ENCODE measurements around the gene TMEM150A. TPM values are rescaled to one million over a fixed set of nuclear protein-coding genes. Genes with fewer than 3 reads are reported as not detected.

Gene TMEM150A
- total RNA-seq, 1 donor from 2014 or later: 7.2 TPM

DNA sequence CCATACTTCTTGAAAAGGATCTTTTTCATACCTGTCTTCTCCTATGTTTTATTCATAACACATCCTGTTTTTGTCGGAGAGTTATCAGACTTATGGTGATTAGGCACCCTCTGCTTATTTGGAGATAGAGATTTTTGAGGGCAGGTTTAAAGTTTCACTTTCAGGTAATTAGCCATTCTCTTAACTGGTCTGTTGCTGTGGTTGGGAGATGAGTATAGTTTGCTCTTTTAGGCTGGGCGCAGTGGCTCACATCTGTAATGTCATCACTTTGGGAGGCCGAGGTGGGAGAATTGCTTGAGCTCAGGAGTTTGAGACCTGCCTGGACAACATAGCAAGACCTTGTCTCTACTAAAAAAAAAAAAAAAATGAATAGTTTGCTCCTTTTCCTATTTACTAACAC lies 40.2 kb upstream of the TMEM150A start:
- H3K9ac ChIP-seq: no peak overlapping the region
- H3K4me1 ChIP-seq: no peaks in the 10 kb centered on the region
- no peak overlapping the region for H3K4me3 ChIP-seq
- Mint-ChIP-seq H3K9me3 (no peaks in the 10 kb centered on the region), H3K4me1 (no peaks in the 10 kb centered on the region), H3K36me3 (peaks cover 39% of the 10 kb centered on the region), H3K27me3 (ENCODE audit: insufficient read depth, low read depth) (no peaks in the 10 kb centered on the region), H3K4me3 (no peak overlapping the region), H3K27ac (no peak overlapping the region)
- no peaks in the 10 kb centered on the region for H3K27me3 ChIP-seq
- H3K36me3 ChIP-seq: peaks cover 22% of the 10 kb centered on the region
- H2AFZ ChIP-seq (replicated peaks): no peak overlapping the region
- H3F3A ChIP-seq (ENCODE audit: low read depth): peaks cover 3% of the 10 kb centered on the region
- DNase-seq (ENCODE audit: low spot score): no peak
- no peaks in the 10 kb centered on the region for H3K79me2 ChIP-seq (ENCODE audit: low read depth)
- no peak overlapping the region for H3K27ac ChIP-seq
- no peaks in the 10 kb centered on the region for H3K9me3 ChIP-seq (ENCODE audit: low read depth)
- TF ChIP-seq EZH2 (IDR thresholded peaks at IDR 0.05) (no peak), EZH2phosphoT487 (IDR thresholded peaks at IDR 0.05) (no peak)
- TF ChIP-seq, protein P1, sequence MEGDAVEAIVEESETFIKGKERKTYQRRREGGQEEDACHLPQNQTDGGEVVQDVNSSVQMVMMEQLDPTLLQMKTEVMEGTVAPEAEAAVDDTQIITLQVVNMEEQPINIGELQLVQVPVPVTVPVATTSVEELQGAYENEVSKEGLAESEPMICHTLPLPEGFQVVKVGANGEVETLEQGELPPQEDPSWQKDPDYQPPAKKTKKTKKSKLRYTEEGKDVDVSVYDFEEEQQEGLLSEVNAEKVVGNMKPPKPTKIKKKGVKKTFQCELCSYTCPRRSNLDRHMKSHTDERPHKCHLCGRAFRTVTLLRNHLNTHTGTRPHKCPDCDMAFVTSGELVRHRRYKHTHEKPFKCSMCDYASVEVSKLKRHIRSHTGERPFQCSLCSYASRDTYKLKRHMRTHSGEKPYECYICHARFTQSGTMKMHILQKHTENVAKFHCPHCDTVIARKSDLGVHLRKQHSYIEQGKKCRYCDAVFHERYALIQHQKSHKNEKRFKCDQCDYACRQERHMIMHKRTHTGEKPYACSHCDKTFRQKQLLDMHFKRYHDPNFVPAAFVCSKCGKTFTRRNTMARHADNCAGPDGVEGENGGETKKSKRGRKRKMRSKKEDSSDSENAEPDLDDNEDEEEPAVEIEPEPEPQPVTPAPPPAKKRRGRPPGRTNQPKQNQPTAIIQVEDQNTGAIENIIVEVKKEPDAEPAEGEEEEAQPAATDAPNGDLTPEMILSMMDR (IDR thresholded peaks at IDR 0.05): no peak
- H3K4me2 ChIP-seq: no peak overlapping the region
- peaks cover 12% of the 10 kb centered on the region for H4K20me1 ChIP-seq (ENCODE audit: low read depth)

DNA sequence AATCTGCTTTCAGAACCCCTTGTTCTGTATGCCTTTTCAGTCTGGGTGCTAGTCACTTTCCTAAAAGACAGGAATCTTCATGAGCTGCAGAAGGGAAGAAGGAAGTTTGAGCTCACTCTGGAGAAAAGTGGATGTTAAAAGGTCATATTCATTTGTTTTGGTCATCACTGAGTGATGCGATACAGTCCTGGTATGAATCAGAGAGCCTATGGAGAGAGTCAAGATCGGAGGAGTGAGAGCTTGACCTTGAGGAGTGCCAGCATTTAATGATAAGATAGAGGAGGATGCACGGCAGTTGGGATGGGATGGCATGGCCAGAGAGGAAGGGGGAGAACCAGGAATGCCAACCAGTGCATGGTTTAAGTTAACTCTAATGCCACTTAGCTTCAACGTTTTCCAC lies 33.1 kb upstream of the TMEM150A start:
- no peaks in the 10 kb centered on the region for H3K9me3 Mint-ChIP-seq

DNA sequence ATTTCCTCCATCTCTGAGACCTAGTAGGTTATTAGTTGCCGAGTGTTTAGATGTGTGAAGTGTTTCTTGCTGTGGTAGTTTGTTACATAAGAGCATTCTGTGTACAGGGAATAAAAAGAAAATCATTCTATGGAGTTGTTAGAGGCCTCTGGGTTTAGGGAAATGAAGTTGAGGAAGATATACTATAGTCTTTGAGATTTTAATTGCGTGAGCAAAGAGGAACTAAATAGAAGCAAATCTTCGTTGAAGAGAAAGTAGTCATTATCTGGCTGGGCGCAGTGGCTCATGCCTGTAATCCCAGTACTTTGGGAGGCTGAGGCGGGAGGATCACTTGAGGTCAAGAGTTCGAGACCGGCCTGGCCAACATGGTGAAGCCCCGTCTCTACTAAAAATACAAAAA lies 32.5 kb upstream of the TMEM150A start:
- Histone ChIP-seq H2AFZ (replicated peaks) (no peak overlapping the region), H3F3A (ENCODE audit: low read depth) (peaks cover 24% of the 10 kb centered on the region), H3K27me3 (no peaks in the 10 kb centered on the region), H3K4me3 (no peak overlapping the region), H3K9me3 (ENCODE audit: low read depth) (no peaks in the 10 kb centered on the region), H3K4me1 (no peaks in the 10 kb centered on the region), H4K20me1 (ENCODE audit: low read depth) (peaks cover 19% of the 10 kb centered on the region), H3K4me2 (no peak overlapping the region), H3K27ac (no peak overlapping the region), H3K79me2 (ENCODE audit: low read depth) (no peaks in the 10 kb centered on the region), H3K9ac (no peak overlapping the region), H3K36me3 (peaks cover 16% of the 10 kb centered on the region)
- DNase-seq (ENCODE audit: low spot score): no peak
- Mint-ChIP-seq H3K36me3 (peaks cover 48% of the 10 kb centered on the region), H3K9me3 (no peaks in the 10 kb centered on the region), H3K27me3 (ENCODE audit: insufficient read depth, low read depth) (no peaks in the 10 kb centered on the region), H3K27ac (no peak overlapping the region), H3K4me1 (no peaks in the 10 kb centered on the region), H3K4me3 (no peak overlapping the region)
- TF ChIP-seq EZH2phosphoT487 (IDR thresholded peaks at IDR 0.05): no peak
- no peak for TF ChIP-seq EZH2 (IDR thresholded peaks at IDR 0.05)
- TF ChIP-seq, protein P1 (IDR thresholded peaks at IDR 0.05): no peak

More for the DNA sequence above, 33.1 kb upstream of the TMEM150A start:
- Mint-ChIP-seq H3K4me3 (no peak overlapping the region), H3K4me1 (no peaks in the 10 kb centered on the region), H3K27me3 (ENCODE audit: insufficient read depth, low read depth) (no peaks in the 10 kb centered on the region), H3K27ac (no peak overlapping the region), H3K36me3 (peaks cover 48% of the 10 kb centered on the region)
- H3K9me3 ChIP-seq (ENCODE audit: low read depth): no peaks in the 10 kb centered on the region
- no peak for DNase-seq (ENCODE audit: low spot score)
- peaks cover 16% of the 10 kb centered on the region for H3K36me3 ChIP-seq
- H3K4me1 ChIP-seq: no peaks in the 10 kb centered on the region
- H3K79me2 ChIP-seq (ENCODE audit: low read depth): no peaks in the 10 kb centered on the region
- no peak overlapping the region for H3K9ac ChIP-seq
- no peak overlapping the region for H3K27ac ChIP-seq
- no peaks in the 10 kb centered on the region for H3K27me3 ChIP-seq
- H2AFZ ChIP-seq (replicated peaks): no peak overlapping the region
- TF ChIP-seq, protein P1 (IDR thresholded peaks at IDR 0.05): no peak
- TF ChIP-seq EZH2 (IDR thresholded peaks at IDR 0.05): no peak
- no peak for TF ChIP-seq EZH2phosphoT487 (IDR thresholded peaks at IDR 0.05)
- H3K4me3 ChIP-seq: no peak overlapping the region
- H3F3A ChIP-seq (ENCODE audit: low read depth): peaks cover 24% of the 10 kb centered on the region
- H3K4me2 ChIP-seq: no peak overlapping the region
- H4K20me1 ChIP-seq (ENCODE audit: low read depth): peaks cover 19% of the 10 kb centered on the region

Measured in neural progenitor cell (in vitro differentiated cells).